ENCODE results near the gene SEMA3E. TPM values are rescaled to one million over a fixed set of nuclear protein-coding genes. Genes with fewer than 3 reads are reported as not detected.

SEMA3E gene
- total and polyA plus RNA-seq, 7 donors: under 0.01 to 16.3 (median 7.8) TPM

DNA sequence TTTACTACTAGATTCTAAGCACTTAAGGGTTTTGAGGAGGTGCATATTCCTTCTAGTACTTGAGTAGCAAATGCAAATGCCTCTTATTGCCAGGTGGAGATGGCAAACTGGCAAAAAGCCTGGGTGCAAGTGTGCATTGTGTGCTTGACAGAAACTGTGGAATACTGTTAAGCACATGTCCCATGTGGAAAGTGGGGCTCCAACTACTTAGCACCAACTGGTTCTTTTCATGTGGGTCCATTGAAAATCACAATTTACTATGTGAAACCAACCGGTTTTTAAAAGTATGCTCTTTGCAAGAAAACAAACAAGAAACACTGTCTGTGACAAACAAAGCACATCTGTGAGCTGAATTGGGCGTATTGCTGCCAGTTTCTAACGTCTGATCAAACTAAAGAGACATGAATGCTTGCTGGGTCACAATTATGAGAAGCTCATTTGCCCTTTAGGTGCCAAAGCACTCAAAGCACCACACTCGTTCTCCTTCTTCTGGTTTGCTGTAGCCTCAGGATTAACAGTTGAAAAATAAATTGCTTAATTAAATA is 197.4 kb downstream of the SEMA3E start:
- WGBS, 2 donors: 63 to 64% methylated on average over 4 of the region's 4 CpGs
- no peaks in the 10 kb centered on the region for H3K4me1 ChIP-seq
- no peak overlapping the region for H3K27ac ChIP-seq
- H3K27me3 ChIP-seq: no peaks in the 10 kb centered on the region
- no peak overlapping the region for H3K4me3 ChIP-seq
- intact Hi-C loops (cut with DNase I): no loop called here
- no peaks in the 10 kb centered on the region for H3K36me3 ChIP-seq
- DNase-seq: no peak
- H3K9me3 ChIP-seq: no peaks in the 10 kb centered on the region
- no peak for TF ChIP-seq POLR2AphosphoS5 (IDR thresholded peaks at IDR 0.05)
- no peak for TF ChIP-seq POLR2A (IDR thresholded peaks at IDR 0.05)
- TF ChIP-seq, protein P1, sequence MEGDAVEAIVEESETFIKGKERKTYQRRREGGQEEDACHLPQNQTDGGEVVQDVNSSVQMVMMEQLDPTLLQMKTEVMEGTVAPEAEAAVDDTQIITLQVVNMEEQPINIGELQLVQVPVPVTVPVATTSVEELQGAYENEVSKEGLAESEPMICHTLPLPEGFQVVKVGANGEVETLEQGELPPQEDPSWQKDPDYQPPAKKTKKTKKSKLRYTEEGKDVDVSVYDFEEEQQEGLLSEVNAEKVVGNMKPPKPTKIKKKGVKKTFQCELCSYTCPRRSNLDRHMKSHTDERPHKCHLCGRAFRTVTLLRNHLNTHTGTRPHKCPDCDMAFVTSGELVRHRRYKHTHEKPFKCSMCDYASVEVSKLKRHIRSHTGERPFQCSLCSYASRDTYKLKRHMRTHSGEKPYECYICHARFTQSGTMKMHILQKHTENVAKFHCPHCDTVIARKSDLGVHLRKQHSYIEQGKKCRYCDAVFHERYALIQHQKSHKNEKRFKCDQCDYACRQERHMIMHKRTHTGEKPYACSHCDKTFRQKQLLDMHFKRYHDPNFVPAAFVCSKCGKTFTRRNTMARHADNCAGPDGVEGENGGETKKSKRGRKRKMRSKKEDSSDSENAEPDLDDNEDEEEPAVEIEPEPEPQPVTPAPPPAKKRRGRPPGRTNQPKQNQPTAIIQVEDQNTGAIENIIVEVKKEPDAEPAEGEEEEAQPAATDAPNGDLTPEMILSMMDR (IDR thresholded peaks at IDR 0.05): no peak
- no peak for TF ChIP-seq EP300 (IDR thresholded peaks at IDR 0.05)

DNA sequence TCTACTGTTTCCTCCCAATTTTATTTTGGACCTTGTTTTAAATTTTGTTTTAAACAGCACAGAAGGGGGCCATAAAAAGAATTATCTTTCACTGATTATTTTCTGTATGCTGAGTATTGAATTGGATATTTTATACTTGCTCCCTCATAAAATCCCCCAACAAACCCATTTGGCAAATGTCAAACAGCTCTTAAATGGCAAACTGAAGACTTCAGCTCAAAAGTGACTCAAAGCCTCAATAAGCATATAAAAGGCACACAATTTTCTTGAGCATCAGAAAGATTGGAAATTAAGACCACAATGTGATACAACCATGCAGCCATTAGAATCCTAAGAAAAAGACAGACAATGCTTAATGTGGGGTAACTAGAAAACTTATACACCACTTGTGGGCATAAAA is 199.2 kb downstream of the SEMA3E start:
- Histone ChIP-seq H3K27me3 (no peaks in the 10 kb centered on the region), H3K9me3 (no peaks in the 10 kb centered on the region), H3K36me3 (no peaks in the 10 kb centered on the region), H3K4me3 (no peak overlapping the region), H3K4me1 (no peaks in the 10 kb centered on the region), H3K27ac (no peak overlapping the region)
- DNase-seq: no peak
- intact Hi-C loops (cut with DNase I): no loop called here
- TF ChIP-seq POLR2A (IDR thresholded peaks at IDR 0.05): no peak
- TF ChIP-seq, protein P1 (IDR thresholded peaks at IDR 0.05): no peak
- no peak for TF ChIP-seq POLR2AphosphoS5 (IDR thresholded peaks at IDR 0.05)
- TF ChIP-seq EP300 (IDR thresholded peaks at IDR 0.05): no peak

DNA sequence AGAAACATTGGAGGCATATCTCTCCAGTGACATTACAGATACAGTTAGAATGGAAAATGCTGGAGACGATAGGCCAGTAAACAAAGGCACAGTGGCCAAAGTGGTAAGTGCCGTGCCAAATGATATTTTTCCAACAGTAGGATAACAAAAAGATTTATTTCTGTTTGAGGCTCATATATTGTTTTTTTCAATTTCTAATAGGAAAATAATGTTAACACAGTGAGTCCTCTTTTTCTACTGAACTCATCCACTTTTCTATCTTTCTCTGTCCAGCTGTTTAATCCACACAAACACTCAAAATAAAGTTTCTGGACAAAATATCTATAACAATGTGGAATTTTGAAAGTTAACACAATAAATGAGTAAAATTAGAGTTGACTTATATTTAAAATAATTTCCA is 201.3 kb downstream of the SEMA3E start:
- Histone ChIP-seq H3K27me3 (no peaks in the 10 kb centered on the region), H3K4me3 (no peak overlapping the region), H3K36me3 (no peaks in the 10 kb centered on the region), H3K27ac (no peak overlapping the region), H3K9me3 (no peaks in the 10 kb centered on the region), H3K4me1 (no peaks in the 10 kb centered on the region)
- no peak for DNase-seq
- intact Hi-C loops (cut with DNase I): no loop called here
- TF ChIP-seq EP300 (IDR thresholded peaks at IDR 0.05) (no peak), POLR2AphosphoS5 (IDR thresholded peaks at IDR 0.05) (no peak), POLR2A (IDR thresholded peaks at IDR 0.05) (no peak)
- TF ChIP-seq, protein P1 (IDR thresholded peaks at IDR 0.05): no peak
- WGBS, 2 donors: 82 to 86% methylated on average over 2 of the region's 2 CpGs

DNA sequence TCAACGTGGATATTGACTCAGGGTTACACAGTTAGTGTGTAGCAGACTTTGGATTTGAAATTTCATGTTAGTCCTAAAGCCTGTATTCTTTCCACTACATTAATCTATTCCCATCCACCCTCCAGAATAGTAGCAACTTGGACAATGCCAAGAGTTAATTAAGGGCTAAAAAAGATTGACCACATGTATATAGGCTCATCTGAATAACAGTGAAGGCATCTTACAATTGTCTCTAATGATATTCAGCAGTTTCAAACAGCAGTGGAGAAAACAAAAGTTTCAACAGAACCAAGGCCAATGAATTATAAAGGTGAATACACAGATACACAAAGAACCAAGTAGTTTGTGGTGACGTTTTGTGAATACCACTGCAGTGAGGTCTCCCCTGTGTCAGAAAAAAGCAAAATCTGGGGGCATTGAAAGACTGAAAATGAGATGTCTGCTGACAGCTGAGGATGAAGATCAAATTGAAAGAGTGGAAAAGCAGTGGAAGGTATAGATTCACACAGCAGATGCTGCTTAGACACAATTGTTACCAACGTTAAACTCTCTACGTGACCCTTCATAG is 202.8 kb downstream of the SEMA3E start:
- Histone ChIP-seq H3K36me3 (no peaks in the 10 kb centered on the region), H3K27ac (no peak overlapping the region), H3K27me3 (no peaks in the 10 kb centered on the region), H3K4me1 (no peaks in the 10 kb centered on the region), H3K4me3 (no peak overlapping the region), H3K9me3 (peaks cover 0 to 3% (median 0%) of the 10 kb centered on the region in 4 donors)
- DNase-seq: no peak
- TF ChIP-seq, protein P1 (IDR thresholded peaks at IDR 0.05): no peak
- TF ChIP-seq EP300 (IDR thresholded peaks at IDR 0.05) (no peak), POLR2AphosphoS5 (IDR thresholded peaks at IDR 0.05) (no peak), POLR2A (IDR thresholded peaks at IDR 0.05) (no peak)
- 51 to 60% methylated on average over 4 of the region's 4 CpGs for WGBS, 2 donors
- intact Hi-C loops (cut with DNase I): no loop called here

DNA sequence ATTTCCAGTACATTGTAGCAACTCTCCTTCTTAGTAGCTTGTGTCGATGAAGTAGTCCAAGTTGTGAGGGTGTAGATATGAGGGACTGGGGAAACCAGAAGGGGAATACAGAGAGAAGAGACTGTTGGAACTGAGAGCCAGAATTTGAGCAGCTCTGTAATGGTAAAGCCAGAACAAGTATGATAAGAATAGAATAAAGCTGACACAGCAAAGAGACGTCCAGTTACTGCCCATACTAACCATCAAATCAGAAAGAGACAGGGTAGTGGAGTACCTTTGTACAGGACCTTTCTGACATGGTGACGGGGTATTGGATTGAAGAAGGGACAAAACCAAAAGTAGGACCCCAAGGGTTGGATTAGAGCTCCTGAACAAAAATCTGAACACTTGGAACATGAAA is 206.0 kb downstream of the SEMA3E start:
- intact Hi-C loops (cut with DNase I): no loop called here
- no peaks in the 10 kb centered on the region for H3K27me3 ChIP-seq
- DNase-seq: no peak
- H3K27ac ChIP-seq: no peak overlapping the region
- no peak overlapping the region for H3K4me3 ChIP-seq
- 74 to 83% methylated on average over 3 of the region's 3 CpGs for WGBS, 2 donors
- H3K36me3 ChIP-seq: no peaks in the 10 kb centered on the region
- TF ChIP-seq, protein P1 (IDR thresholded peaks at IDR 0.05): no peak
- TF ChIP-seq POLR2A (IDR thresholded peaks at IDR 0.05): no peak
- H3K4me1 ChIP-seq: no peaks in the 10 kb centered on the region
- H3K9me3 ChIP-seq: peaks cover 0 to 3% (median 0%) of the 10 kb centered on the region in 4 donors
